GM19328 (cell line): ENCODE results near the gene GARIN1A.
"Not testable (repeated sequence)": the region's sequence is repeated elsewhere in the genome, so short reads cannot be mapped to it uniquely, and the experiment has no call there.

Source experiments
- ATAC-seq: cut with Tn5 transposase; IDR thresholded peaks from one replicate; pipeline ENCODE4 v1.9.1; 2021; ENCODE audit warnings: mild to moderate bottlenecking, moderate library complexity; ENCODE audit not compliant: unreplicated experiment

Gene GARIN1A

DNA sequence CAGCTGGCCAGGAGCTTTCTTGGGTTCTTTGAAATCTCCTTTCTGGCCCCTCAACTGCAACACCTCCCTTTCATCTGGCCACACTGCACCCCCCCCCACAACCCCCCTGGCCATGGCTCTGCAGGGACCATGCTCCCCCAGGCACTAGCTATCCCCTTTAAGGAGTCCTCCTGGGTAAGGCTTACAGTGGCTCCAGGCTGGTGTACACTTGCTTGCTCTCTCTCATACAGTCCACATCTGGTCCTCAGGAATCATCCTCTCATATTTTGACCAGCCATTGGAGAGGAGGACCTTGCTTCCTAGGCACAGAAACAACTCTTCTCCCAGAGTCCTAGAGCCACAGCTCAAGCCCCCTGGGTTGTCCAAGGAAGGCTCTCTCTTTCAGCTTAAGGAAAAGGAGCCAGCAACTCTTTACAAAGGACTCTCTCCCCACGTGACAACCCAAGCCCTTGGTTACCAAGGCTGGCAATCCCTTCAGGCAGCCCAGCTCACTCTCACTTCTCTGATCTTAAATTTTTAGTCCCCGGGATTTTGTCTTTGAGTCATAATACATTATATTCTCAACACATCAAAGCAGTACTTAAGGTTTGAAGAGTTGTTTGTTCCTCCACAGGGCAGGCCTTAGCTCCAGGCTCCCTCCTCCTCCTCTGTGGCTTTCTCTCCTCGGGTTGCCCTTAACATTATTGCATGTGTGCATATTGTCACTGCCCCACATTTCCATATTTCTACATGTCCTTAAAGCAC, 9.9 kb downstream of the GARIN1A start:
- no peak for ATAC-seq

- not testable (repeated sequence) for ATAC-seq
Measured at GRCh38 chr7:128683270-128683669, 11.2 kb downstream of the GARIN1A start.

DNA sequence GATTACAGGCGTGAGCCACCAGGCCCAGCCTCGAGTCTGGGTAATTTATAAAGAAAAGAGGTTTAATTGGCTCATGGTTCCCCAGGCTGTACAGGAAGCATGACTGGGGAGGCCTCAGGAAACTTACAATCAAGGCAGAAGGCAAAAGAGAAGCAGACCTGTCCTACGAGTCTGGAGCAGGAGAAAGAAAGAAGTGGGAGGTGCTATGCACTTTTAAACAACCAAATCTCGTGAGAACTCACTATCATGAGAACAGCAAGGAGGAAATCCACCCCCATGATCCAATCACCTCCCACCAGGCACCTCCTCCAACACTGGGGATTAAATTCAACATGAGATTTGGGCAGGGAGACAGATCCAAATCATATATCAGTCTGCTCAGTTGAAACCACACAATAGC, 11.6 kb downstream of the GARIN1A start:
- not testable (repeated sequence) for ATAC-seq

GRCh38 chr7:128687131-128687530, 15.0 kb downstream of the GARIN1A start:
- no peak for ATAC-seq

GRCh38 chr7:128688492-128688891, 16.4 kb downstream of the GARIN1A start:
- ATAC-seq = no peak

- ATAC-seq = not testable (repeated sequence)
Measured at GRCh38 chr7:128689161-128689935, 17.3 kb downstream of the GARIN1A start.

DNA sequence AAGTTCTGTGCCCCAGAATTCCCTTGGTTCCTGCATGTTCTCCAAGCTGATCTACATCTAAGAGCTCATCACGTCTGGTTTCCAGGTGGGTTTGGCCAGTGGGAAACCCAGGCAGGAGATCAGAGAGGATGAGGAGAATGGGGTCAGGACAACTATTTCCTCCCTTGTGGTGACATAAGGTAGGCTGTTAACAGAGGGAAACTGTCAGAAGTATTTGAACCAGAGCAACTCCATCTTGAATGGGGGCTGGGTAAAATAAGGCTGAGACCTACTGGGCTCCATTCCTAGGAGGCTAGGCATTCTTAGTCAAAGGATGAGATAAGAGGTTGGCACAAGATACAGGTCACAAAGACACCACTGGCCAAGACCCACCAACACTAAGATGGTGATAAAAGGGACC, 19.1 kb downstream of the GARIN1A start:
- ATAC-seq = no peak

DNA sequence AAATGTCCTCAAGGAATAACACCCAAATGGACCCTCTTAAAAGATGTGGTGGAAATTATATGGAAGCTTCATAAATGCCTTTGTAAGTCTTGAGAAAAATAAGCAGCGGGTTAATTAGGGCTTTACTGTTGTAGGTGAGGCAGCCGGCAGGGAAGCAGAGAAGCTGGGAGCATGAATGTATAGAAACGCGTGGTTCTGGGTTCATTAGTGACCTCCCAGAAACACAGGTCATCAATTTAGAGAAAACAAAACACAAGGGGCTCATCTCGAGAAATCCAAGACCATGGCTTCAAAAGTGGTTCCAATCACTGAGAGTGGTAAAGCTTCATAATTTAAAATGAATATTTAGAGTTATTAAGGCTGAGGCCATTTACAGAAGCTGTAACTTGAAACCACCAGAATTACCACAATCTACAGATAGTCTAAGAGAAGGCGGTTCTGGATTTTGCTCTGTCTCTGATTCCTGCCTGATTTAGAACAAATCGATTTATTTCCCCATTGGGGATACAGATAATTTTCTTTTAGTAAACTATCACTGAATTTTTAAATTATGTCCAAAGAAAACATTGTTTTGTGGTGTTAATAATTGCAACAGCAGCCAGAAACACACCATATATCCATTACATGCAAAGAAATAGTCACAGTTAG, 20.7 kb downstream of the GARIN1A start:
- no peak for ATAC-seq

DNA sequence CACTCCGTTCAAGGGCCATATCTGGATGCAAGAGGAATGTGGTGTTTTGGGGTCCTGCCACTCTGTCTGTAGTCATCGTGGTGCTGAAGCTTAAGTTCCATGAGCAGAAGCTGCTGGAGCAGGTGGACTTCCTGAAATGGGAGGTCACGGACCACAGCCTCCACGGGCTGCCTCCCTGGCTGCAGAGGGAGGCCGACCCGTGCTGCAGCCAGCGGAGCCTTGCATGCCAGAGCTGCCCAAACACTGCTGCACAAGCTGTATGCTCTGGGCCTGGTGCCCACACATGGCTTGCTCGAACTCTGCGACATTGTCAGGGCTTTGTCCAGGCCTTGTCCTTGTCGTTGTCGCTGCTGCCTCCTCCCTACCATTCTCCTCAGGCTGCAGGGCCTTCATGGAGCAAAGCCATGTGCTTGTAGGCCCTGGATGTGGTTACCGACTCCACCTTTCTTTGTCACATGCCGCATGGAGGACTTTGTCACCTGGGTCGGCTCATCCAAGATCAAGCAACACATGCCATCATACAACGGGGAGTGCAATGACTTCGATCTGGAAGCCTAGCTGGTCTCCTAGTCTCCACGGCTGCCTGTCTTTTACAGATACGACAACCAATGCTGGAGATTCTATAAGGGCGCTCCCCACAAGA, 21.4 kb downstream of the GARIN1A start:
- no peak for ATAC-seq

GRCh38 chr7:128694738-128695137, 22.6 kb downstream of the GARIN1A start:
- no peak for ATAC-seq

DNA sequence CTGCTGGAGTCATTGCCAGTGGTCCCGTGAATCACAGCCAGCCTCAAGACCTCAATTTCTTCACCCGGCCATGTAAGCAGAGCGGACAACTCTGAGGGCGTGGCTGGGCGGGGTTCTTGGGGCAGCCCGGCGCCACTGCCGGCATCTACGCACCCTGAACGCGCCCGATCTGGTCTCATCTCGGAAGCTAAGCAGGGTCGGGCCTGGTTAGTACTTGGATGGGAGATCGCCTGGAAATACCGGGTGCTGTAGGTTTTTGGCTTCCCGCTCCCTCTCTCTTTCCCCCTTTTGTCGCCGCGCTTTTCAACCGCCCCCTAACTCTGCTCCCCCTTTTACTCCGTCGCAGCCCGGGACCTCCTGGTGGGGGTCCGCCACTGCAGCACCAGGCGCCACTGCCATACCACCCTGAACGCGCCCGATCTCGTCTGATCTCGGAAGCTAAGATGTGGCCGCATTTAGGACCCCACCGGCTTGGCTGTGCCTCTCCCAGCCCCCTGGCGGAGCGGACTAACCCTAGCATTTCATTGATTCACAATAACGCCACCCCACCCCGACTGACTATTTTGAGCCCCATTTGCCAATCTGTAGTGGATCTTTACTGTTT, 25.3 kb downstream of the GARIN1A start:
- no peak for ATAC-seq

- no peak for ATAC-seq
Measured at GRCh38 chr7:128699196-128699712, 27.2 kb downstream of the GARIN1A start.

GRCh38 chr7:128699895-128700294, 27.8 kb downstream of the GARIN1A start:
- no peak for ATAC-seq

GRCh38 chr7:128701062-128701785, 29.1 kb downstream of the GARIN1A start:
- no peak for ATAC-seq

- no peak for ATAC-seq
Measured at GRCh38 chr7:128703609-128704241, 31.6 kb downstream of the GARIN1A start.

- no peak for ATAC-seq
Measured at GRCh38 chr7:128705891-128706333, 33.8 kb downstream of the GARIN1A start.

DNA sequence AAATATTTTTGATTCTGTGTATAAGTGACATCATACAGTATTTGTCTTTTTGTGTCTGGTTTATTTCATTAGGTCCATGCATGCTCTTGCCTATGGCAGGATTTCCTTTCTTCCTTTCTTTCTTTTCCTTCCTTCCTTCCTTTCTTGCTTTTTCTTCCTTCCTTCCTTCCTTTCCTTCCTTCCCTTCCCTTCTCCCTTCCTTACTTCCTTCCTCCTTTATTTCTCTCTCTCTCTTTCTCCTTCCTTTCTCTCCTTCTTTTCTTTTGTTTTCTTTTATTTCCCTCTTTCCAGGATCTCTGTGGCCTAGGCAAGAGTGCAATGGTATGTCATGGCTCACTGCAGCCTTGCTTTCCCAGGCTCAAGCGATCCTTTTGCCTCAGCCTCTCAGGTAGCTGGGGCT, 35.7 kb downstream of the GARIN1A start:
- ATAC-seq = no peak

GRCh38 chr7:128708235-128708634, 36.1 kb downstream of the GARIN1A start:
- ATAC-seq = no peak

DNA sequence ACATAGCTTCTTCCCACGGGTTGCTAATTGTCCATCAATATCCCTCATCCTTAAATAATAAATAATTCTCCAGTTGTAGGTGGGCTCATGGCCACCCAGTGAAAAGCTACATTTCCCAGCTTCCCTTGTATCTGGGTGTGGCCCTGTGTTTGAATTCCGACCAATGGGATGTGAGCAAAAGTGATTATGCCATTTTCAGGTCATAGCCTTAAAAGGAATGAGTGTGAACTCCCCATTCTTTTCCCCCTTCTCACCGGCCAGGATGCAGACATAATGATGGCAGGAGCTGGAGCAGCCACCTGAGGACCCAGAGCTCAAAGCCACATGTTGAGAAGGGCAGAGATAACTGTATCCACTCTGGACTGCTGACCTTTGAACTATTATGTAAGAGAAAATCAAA, 36.7 kb downstream of the GARIN1A start:
- ATAC-seq = no peak
